Activated T-helper 1 cell treated with Interleukin-2 at 50 U/mL for 16 hours (primary cell): ENCODE data around the gene COPB2.
"Not testable (repeated sequence)": the region's sequence is repeated elsewhere in the genome, so short reads cannot be mapped to it uniquely, and the experiment has no call there.

Experiments
- DNase-seq: peaks from one replicate; pipeline ENCODE4 v3.0.0-alpha.2; 2020; ENCODE audit warnings: low read depth

Gene COPB2

DNA sequence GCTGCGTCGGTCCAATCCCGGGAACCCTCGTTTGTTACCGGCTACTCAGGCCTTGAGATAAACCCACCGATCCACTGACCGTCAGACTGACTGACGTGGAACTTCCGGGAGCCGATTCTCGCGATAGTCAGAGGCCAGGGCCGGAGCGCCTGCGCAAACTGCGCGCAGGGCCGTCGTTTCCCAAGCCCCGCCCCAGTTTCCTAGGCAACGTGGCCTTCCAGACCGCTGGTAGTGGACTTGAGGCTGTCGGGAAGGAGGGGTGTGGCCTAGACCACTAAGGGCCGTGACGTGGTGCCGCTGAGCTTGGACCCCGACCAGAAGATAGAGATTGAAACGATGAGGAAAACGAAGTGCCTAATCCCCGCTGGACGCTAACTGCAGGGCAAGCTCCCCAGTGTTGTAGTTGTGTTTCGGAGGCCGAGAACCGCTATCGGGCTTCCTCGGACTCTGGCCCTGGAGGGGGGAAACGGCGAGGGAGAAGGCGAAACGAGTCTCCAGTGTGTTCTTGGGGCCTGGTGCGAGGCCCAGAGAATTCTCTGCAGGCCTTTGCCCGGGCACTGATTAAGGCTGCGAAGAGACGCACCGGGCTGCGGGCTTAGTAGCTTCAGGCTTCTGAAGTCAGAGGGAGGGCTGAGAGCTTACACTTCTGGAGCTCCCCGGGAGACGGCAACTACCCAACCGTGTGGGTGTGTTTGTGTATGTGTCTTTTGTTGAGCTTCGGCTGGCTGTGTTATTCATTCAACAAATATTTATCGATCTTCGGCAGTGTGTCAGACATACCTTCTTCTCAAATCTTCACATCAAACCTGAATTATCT is at the start of gene COPB2:
COPB2 (minus strand) TSS at position 96 of the 817 bp plus-strand sequence. CDS start 97 bp downstream, outside the sequence.
- peak; percentile 86 for DNase-seq

DNA sequence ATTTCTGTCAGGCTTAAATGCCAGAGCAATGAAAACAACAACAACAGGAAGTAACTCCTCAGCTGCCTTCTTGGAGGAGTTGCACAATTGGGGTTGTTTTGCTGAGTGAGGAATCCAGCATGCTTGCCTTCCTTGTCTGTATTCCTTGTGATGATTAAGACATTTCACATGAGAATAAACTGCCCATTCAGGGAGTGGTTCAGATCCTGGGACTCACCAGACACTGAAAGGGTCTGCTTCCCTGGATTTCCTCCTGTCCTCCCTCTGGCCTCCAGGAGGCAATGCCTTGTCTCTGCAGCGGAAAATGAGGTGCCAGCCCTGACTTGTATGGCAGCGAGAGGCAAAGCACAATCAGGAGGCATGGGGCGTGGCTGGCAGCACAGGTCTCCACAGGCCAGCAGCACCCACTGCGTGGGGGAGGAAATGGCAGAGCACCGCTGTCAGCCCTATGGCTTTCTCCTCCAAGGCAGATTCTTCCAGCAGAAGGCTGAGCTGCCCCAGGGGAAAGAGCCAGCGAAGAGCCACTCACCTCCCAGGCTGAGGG is 45.4 kb upstream of the COPB2 start:
- no peak for DNase-seq

DNA sequence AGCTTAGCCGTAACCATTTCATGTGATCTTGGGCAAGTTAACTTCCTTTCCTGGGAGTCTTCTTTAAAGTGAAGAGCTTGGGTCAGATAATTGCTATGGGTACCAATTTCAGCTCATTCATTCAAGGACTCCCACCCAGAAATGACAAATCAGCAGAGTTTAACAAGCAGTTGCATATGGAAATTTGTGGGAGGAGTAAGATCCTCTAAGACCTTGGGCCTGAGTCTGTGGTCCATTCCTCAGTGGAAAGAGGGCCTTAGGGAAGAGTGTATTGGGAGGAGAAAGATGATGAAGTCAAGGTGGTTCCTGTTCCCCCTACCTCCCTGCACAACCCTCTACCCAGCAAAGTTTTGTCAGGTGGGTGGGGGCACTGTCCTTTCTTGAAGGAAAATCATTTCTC is 44.8 kb upstream of the COPB2 start:
- no peak for DNase-seq

DNA sequence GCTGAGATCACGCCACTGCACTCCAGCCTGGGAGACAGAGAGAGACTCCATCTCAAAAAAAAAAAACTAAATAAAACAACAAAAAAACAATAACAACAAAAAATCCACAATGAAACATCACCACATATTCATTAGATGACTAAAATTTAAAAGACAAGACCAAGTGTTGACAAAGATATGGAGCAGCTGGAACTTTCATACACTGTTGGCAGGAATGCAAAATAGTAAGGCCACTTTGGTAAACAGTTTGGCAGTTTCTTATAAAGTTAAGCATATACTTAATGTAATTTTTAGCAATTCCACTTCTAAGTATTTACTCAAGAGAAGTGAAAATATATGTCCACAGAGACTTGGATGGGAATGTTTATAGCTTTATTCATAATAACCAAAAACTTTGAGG is 43.6 kb upstream of the COPB2 start:
- no peak for DNase-seq

DNA sequence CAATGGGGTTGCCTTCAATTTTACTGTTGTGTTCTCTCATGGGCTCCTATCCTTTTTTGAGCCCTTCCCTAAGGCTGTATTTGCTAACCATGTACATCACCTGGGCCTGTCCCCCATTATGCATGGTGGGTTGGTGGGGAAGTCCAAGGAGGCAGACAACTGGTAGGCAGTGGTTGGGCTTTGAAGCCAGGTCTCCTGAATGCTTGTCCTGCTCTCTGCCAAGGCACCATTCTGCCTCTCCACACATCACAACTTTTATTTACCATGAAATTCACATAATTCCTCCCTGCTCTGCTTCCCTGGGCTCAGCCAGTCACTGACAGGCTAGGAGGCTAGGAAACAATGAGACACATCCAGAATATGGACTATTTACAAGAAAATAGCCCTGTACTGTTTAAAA is 41.0 kb upstream of the COPB2 start:
- DNase-seq = no peak

DNA sequence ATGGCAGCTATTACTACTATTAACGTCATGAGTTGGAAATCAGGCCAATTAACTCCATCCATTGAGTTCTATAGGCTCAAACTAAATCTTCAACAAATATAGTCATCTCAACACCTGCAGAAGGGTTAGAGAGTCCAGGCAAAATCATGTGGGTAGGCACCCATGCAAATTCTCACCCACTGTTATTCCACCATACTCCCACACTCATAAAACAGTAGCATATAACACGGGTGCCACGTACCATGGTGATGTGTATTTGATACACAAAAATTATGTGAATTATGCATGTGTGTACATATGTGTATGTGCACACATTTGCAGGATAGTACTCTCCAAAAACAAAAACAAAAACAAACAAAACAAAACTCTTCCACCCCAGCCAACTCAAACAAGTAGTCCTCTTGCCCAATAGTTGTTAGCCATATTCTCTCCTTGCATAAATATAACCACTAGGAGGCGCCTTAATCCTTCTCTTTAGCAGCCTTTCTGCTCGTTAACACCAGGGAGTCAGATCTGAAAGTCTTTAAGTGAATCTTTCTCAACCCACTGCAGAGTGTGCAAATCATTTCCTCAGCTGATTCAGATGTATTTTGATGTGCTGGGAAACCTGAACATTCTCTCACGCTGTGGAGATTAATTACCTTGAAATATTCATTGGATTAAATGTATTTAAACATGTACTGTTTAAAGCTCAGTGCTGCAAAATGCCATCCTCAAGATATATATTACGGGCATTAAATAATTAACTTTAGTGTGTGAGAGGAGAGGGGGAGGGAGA is 38.0 kb upstream of the COPB2 start:
- no peak for DNase-seq

DNA sequence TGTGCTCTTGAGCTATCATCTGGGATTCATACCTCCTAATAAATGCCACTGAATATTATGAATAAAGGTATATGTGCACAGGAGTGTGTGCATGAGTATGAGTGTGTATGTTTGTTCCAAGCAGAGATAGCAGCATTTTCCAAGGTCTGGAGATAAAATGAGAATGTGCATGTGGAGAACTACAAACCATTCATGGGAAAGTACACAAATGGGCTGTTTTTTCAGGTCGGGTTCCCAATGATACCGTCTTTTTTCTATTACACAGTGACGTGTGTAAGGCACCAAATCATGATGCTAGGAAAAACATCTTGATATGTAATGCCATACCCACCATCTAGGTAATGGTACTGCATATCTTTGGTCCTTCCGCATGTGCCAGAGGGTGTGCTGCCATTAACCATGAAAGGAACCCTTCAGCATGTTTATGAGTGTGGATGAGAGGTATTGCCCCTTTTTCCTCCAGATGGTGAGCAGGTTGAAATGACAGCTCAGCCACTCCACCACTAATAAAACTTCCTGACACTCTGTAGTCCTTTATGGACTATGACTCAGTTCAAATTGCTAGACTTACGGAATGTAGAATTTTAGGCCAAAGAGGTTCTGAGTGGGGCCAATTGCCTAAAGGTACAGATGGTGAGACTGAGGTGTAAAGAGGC is 36.4 kb upstream of the COPB2 start:
- DNase-seq = no peak

DNA sequence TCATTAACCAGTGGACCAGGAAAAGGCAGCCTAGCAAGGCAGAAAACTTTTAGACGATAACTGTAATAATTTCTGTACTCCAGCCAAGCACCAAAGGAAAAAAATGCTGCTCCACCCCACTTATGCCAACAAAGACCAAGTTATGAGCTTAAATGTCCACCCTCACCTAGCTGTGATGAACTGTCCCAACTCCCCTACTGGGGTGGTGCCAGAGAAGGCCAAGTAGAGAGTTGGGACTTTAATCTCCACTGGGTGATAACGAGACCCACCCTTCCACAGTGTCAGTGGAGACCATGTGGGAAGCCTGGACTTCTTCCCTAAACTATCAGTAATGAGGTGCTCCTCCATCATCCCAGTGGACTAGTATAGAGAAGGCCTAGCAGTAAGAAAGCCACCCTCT is 33.8 kb upstream of the COPB2 start:
- no peak for DNase-seq

DNA sequence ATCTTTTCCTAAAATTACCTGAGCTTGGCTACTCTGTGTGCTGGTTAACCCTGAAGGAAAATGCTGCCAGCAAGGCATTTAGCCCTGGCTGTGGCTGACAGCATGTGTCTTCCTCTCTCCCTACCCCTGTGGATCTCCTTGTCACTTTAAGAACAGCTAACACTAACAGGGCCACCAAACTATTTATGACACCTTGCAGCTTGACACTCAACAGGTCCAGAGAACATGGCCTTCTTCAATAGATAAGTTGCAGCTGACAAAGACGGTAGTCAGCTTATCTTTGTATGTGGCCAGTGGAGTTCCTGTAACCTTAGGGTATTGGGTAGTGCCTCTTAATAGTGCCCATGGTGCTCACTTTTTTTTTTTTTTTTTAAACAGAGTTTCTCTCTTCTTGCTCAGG is 32.0 kb upstream of the COPB2 start:
- DNase-seq = no peak

DNA sequence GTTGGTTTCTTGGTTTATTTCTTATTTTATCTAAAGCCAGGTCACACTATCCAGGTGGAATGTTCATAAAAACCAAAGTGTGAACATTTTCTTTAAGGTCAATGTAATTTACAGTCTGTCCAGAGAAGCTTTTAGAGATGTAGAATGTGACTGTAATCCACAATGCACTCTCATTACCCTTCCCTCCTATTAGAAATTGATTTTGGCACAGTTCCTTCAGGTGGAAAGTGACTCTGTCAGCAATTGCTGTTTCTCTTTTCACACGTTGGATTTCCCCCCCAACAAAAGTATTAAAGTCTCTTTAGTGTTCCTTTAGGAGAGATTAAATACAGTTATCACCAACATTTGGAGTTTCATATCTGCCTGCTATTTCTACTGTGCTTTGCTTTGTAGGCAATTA is 31.6 kb upstream of the COPB2 start:
- DNase-seq = no peak

DNA sequence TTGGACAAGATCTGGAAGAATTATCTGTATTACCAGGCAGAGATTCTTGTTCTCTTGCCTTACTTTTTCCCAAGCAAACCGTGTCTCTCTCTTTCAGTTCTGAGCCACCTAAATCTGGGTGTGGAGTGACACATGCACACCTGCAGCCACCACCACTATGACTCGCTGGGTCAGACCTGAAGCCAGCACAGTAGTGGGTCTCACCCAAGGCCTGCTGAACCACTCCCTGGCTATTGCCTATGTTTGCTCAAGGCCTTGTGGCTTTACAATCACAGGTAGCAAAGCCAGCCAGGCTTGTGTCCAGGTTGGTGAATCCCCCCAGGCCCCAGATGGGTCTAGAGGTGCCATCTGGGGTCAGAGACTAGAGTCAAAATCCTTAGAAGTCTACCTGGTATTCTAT is 28.7 kb upstream of the COPB2 start:
- DNase-seq = no peak

DNA sequence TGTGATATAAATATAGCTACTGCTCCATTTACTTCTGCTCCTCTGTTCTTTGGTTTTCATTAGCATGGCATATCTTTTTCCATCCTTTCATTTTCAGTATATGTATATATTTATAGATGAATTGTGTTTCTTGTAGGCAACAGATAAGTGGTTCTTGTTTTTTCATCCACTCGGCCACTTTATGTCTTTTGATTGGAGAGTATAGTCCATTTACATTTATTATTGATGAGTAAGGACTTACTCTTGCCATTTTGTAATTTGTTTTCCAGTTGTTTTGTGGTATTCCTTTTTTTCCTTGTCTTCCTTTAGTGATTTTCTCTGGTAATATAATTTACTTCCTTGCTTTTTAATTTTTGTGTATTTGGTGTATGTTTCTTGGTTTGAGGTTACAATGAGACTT is 26.8 kb upstream of the COPB2 start:
- no peak for DNase-seq

DNA sequence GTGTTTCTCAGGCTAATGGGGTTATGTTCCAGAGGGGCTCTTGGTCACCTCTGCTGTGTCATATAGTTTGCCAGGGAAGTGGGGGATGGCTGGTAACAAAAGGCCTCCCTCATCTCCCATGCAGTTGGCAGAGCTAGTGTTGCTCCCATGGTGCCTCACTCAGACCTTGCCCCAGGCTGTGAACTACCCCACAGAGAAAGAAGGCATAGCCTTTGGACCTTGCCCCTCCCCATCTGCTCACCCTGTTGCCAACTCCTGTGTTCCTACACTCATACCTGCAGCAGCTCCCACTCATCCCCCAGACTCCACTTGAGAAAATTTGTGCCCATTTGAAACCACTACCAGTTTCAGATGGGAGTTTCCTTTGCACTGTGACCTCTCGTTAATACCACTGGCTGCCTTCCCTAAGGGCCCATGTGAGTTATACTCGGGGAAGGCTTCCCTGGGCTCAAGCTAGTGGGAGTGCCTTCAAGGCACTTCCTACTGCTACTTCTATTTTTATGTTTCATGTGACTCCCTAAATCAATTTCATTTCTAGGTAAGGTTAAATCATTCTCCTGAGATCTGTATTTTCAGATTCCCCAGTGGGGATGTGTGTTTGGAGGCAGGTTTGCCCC is 25.3 kb upstream of the COPB2 start:
- no peak for DNase-seq

DNA sequence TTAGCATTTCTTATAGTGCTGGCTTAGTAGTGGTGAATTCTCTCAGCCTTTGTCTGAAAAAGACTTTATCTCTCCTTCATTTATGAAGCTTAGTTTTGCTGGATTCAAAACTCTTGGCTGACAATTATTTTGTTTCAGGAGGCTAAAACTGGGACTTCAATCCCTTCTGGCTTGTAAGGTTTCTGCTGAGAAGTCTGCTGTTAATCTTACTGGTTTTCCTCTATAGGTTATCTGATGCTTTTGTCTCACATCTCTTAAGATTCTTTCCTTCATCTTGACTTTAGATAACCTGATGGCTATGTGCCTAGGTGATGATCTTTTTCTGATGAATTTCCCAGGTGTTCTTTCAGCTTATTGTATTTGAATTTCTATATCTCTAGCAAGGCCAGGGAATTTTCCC is 23.4 kb upstream of the COPB2 start:
- DNase-seq = not testable (repeated sequence)

DNA sequence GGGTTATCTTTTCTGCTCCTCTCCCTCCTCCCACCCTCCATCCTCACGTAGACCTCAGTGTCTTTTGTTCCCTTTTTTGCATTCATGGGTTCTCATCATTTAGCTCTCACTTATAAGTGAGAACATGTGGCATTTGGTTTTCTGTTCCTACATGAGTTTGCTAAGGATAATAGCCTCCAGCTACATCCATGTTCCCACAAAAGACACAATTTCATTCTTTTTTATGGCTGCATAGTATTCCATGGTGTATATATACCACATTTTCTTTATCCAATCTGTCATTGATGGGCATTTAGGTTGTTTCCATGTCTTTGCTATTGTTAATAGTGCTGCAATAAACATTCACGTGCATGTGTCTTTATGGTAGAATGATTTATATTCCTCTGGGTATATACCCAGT is 11.7 kb upstream of the COPB2 start:
- not testable (repeated sequence) for DNase-seq

DNA sequence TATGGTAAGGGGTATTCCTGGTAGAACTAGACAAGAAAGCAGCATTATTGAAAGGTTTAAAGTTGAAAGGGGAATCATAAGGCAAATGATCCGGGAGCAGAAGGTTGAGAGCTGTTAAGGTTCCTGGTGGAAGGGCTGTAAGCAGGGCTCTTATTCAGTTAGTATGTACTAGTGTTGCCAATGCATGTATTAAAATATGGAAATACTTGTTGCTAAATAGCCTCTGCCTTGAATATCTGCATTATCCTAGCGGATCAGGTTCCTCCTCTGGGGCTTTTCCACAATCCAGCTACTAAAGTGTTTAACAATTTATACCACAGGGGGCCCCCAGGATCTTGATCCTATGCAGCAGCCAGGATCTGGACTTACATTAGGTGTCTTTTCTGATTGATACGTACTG is 7.3 kb upstream of the COPB2 start:
- no peak for DNase-seq

DNA sequence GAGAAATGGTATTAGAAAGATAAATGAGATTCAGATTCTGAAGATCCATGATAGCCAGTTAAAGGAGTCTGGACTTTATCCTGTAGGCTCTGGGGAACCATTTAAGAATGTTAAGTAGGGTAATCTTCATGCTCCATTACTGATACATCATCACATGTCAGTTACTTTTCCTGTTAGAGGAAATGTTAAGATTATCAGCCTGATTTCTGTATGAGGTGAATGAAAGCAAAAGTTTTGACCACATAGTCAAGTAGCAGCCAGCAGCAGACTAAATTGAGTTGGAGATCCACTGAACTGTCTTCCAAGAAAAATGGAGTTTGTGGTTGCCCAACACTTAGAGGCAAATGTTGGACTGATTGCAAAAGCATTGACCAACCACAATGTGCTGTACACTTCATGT is 4.7 kb upstream of the COPB2 start:
- no peak for DNase-seq

DNA sequence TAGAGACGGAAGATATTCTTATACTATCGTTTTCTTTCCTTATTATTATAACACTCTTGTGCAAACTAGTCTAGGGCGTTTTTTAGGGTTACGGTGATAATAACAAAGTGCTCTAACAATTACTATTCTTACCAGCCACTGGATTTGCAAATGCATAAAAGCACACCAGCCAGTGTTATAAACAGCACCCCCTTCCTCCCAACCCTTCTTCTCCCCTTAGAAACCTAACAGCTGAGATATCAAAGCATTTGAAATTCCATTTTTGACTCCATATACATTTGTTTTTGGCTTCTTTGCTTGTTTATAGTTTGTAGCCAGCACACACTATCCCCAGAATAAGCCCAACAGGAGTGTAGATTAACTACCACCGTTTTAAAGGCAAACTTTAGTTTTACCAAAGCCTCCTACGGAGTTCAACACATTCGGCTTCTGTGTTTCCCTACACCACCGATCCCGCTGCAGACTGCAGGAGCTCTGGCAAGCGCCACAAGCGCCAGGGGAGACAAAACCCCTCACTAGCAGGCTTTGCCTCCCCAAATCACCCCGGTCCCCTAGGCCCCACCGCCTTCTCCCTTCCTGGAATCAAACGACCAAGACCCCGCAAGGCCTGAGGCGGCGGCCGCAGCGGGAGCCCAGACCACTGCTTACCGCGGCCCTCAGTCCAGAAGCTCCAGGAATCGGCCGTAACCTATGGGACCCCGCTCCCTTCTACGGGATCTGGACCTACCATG is 461 bp downstream of the COPB2 start:
- no peak for DNase-seq

DNA sequence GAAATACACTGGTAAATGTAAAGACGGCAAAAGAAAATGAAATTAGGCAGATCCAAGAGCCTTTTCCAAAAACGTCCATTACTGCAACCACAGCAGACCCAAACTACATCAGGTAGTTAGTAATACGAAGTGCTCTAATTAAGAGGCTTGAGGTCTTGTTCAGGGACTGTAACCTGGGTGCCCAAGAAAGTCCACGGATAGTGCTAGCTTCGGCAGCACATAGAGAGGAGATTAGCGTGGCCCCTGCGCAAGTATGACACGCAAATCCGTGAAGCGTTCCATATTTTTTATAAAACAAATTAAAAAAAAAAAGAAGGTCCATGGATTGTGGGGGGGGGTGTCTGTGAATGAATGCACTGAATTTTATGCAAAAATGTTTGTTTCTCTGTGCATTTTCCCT is 1.4 kb downstream of the COPB2 start:
- no peak for DNase-seq

DNA sequence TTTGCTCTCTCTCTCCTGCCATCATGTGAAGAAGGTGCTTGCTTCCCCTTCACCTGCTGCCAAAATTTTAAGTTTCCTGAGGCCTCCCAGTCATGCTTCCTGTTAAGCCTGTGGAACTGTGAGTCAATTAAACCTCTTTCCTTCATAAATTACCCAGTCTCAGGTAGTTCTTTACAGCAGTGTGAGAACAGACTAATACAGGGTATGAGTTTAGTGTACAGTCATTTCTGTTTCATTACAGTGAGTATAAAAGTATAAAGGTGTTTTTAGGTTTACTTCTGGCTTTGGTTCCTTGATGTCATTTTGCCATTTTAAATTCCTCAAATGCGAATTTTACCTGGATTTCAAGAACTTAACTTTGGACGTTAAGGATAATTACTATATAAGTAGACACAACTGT is 7.2 kb downstream of the COPB2 start:
- not testable (repeated sequence) for DNase-seq

DNA sequence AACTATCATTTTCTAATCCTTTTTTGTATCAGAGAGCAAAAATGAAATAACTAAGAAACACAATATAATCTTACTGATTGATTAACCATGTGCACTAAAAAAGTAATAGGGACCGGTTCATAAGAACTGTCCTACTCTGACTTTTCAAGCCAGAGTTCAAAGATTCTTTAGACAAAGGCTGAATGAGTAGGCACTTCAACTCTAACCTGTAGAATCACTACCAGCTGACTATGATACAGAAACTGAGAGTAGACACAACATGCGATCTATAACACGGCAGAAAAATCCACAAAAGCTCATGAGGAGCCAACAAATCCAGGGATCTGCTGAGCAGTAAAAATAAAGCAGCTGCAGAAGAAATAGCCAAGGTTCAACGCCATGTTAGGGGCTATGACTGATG is 8.9 kb downstream of the COPB2 start:
- no peak for DNase-seq
